T-helper 9 cell (primary cell): Measurements from ENCODE around the gene KCMF1.

ENCODE experiments used
- DNase-seq: peaks from one replicate; pipeline ENCODE4 v3.0.0-alpha.2; 2020

KCMF1 gene

DNA sequence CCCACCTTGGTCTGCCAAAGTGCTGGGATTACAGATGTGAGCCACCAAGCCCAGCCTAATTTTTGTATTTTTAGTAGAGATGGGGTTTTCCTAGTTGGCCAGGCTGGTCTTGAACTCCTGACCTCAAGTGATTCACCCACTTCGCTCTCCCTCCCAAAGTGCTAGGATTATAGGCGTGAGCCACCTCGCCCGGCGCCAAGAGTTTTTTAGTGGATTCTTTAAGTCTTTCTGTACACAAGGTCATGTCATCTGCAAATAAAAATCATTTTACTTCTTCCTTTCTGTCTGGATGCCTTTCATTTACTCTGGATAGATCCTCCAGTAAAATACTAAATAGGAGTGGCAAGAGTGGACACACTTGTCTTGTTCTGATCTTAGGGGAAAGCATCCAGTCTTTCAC, 61.7 kb downstream of the KCMF1 start:
- DNase-seq = no peak

DNA sequence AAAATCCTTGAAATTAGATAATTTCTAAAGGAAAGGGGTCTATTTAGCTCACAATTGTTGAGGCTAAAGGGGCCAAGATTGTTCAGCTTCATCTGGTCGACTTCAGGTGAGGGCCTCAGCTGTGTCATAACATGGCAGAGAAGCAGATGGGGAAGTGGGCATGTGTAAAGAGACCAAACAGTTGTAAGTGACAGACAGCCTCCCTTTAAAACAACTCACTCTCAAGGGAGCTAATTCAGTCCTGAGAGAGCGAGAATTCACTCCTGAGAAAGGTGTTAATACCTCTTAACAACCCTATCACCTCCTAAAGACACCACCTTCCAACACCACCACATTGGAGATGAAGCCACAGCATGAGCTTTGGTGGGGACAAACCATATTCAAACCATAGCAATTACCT, 62.4 kb downstream of the KCMF1 start:
- DNase-seq = no peak

DNA sequence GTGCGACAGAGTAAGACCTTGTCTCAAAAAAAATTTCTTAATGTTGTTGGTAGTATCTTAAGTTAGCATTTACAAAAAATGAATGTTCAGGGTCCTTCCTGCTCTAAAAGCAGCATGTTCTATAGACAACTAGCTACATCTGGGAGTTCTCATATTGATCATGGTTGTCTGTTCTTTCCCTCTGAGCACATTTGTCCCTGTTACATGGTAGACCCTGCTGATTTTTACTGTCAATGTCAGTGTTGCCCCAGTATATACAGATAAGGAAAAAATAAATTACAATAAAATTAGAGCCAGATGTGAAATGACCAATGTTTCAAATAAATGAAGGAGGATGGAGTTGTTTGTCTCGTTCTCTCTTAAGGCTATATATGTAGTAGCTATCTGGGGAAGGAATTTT, 63.2 kb downstream of the KCMF1 start:
- DNase-seq = no peak

DNA sequence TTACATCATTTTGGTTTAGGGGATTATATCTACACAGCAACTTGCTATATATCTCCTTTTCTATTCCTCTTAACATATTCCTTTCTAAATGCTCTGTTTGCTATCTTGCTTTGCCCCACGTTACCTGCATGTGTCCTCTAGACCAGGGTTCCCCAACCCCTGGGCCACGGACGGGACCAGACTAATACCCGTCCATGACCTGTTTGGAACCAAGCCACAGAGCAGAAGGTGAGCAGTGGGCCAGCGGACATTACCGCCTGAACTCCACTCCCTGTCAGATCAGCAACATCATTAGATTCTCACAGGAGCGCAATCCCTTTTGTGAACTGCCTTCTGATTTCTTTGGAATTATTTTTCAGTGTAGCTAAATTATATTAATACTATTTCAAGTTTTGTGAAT, 66.7 kb downstream of the KCMF1 start:
- no peak for DNase-seq

DNA sequence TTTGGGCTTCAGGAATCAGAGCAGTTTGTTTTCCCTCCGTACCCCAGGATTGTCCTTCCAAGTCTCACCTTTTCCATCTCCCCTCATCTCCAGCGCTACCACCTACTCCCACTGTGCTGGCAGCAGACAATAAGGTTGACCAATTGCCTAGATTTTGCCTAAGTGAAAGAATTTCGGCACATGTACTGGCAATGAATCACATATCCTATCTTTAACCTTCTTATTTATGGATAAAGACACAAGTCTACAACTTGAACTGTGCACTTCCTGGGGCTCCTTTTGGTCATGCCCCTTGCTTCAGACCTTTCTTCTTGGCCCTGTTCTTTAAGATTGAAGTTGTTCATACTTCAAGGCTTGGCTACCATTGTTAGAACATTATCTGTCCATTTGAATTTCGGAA, 71.4 kb downstream of the KCMF1 start:
- no peak for DNase-seq

GRCh38 chr2:85048534-85048933, 77.6 kb downstream of the KCMF1 start:
- no peak for DNase-seq

- no peak for DNase-seq
These were observed 78.3 kb downstream of the KCMF1 start for GRCh38 chr2:85049236-85049635.

- DNase-seq = no peak
These were observed 82.8 kb downstream of the KCMF1 start for GRCh38 chr2:85053802-85054201.

GRCh38 chr2:85057226-85057962, 86.4 kb downstream of the KCMF1 start:
- DNase-seq = no peak

DNA sequence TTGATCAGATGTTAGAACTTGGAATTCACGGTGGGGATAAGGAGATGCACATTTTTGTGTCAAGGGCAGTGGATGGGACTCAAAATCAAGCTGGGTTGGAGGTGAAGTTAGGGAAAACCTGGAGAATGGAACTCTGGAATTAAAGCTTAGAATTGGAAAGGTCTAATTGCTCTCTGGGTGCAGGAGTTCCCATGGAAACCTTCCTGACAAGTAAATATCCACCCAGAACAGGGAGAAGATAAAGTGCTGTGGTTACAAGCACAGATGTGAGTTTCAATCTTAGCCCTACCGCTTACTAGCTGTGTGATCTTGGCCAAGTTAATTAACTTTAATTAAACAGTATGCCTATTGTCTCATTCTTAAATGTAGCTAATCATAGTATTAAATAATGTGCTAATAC, 90.9 kb downstream of the KCMF1 start:
- no peak for DNase-seq

GRCh38 chr2:85062565-85062964, 91.6 kb downstream of the KCMF1 start:
- no peak for DNase-seq

GRCh38 chr2:85063981-85064599, 93.1 kb downstream of the KCMF1 start:
- DNase-seq = no peak

DNA sequence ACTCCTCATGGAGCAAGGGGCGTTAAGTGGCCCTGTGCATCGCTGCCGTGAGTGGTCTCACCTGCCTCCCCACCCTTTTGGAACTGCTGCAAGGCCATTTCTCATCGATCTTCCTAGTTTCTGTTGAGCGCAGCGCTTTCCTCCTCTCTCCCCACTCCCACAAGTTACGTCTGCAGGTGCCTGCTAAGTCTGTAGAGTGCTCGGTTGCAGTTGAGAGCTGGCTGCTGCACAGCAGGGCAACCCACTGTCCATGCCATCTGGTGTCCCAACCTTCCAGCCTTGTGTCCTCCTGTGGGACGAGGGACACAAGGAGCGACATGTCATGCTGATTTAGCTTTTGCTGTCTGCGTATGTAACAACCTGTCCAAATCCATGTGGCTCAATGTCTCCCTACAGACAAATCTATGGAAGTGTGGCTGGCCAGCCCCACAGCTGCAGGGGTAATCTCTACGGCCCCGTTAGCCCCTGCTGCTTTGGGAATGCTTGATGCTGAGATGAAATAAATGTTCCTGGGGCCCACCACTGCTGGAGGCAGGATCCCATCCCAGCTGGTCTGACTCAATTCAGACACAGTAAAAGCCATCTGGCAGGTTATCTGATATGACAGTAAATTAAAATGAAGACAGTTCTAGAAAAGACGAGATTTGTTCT, 94.1 kb downstream of the KCMF1 start:
- DNase-seq = no peak

GRCh38 chr2:85066006-85066740, 95.2 kb downstream of the KCMF1 start:
- DNase-seq = no peak

DNA sequence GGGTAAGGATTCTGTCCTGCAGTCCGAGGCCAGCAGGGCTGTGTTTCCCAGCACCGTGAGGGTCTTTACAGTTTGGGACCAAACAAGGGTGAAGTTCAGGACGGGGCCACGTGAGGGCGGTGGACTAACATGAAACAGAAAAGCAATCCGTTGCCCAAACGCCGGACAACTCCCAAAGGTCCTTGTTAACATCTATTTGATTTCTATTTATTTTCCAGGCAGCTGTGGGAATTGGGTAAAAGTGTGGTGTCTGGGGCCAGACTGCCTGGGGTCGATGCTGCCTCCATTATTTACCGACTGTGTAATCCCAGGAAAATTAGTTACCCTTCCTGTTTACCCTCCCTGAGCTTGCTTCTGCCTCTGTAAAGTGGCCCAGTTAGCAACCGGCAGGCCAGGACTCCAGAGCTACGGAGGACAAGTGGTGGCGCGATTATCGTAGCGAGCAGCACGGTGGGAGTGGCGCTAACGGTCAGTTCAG, 96.0 kb downstream of the KCMF1 start:
- DNase-seq = no peak

GRCh38 chr2:85071096-85071495, 100.1 kb downstream of the KCMF1 start:
- no peak for DNase-seq

- no peak for DNase-seq
These were observed 102.1 kb downstream of the KCMF1 start for GRCh38 chr2:85073033-85073432.

DNA sequence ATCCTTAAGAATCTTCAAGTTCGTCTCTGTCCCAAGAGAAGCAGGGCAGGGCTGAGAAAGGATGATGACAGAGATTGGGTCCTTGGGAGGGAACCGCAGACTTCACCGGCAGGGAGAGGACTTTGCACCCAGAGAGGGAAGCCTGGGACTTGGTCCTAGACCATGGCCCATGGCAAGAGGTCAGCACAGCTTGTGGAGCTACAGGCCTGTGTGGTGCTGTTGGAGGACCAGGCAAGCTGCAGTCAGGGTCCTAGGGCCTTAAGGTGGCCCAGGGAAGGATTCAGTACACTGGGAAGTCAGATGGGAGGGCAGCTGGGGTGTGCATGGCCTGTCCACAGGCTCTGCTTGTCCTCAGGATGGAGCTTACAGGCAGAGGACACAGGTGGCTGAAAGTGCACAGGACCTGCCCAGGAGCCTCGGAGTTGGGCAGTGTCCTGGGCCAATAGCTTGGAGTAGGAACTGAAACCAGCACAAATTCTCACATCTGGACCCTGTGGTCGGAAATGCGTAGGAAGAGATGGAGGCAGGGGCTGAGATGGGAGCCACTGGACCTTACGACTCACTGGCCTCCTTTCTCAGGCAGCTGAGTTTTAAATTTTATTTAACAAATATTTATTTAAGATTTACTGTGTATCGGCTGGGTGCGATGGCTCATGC, 105.8 kb downstream of the KCMF1 start:
- no peak for DNase-seq

DNA sequence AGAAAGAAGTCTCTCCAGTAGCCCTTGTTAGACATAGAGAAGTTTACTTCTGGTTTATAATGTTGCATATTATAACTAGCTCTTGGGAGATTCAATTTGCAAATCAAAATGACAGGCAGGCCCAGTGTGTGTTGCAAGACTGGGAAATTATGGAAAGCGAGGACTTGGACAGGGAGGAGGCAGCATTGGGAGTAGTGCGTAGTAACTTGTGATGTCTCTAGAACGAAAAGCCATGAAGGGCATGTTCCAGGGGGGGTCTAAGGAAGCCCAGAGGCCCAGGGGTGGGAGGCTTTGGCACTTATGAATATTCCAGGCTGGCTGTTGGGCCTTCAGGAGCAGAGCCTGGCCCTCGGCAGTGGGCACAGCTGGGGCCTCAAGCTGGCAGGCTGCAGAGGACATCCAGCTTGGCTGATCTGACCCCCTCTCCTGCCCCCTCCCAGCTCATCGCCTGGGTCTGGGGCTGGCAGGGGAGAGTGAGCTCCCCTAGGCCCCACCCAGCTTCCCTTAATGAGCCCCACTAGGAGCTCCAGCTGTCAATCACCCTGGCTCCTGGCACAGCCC, 107.0 kb downstream of the KCMF1 start:
- DNase-seq = no peak

DNA sequence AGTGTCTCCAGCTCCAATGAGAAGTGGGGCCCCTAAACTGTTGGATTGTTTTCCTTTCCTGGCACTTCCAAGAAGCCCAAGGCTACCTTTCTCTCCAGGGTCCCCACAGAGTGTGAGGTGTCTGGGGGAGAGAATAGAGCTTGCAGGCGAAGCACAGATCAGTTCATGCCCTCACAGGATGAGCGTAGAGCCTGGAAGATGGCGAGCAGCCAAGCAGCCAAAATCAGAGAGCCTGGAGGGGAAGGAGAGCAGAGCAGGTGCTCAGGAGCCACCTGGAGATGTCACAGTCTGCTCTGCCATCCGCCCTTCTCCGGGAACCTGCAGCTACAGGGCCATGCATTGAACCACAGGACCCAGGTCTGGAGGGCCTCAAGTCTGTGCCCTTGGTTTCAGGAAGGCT, 107.6 kb downstream of the KCMF1 start:
- DNase-seq = no peak

DNA sequence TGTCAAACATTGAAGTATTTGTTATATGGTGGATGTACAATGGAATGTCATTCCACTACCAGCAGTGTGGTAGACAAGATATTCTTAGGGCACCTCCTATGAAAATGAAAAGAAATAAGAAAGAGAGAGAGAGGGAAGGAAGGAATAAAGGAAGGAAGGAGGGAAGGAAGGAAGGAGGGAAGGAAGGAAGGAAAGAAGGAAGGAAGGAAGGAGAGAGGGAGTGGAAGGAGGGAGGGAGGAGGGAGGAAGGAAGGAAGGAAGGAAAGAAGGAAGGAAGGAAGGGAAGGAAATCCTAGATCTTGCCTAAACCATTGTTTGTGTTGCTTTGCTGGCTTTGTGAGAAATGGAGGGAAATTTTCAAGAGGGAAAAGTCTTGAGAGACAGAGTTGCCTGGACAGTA, 112.1 kb downstream of the KCMF1 start:
- no peak for DNase-seq

- DNase-seq = no peak
These were observed 114.6 kb downstream of the KCMF1 start for GRCh38 chr2:85085563-85085962.

GRCh38 chr2:85087541-85087940, 116.6 kb downstream of the KCMF1 start:
- no peak for DNase-seq
